Measurements from ENCODE around the gene PTPN21.

PTPN21 gene

GRCh38 chr14:88554457-88555286 is at the start of gene PTPN21:
PTPN21 (minus strand) TSS chr14:88555007; CDS start chr14:88550417, 4,590 bp downstream.
- Histone ChIP-seq H3K4me1 (ENCODE audit: control insufficient read depth, insufficient read depth, low read length) (peaks cover 10% of the 10 kb centered on the region), H3K27ac (ENCODE audit: extremely low read depth, low read depth, low read length) (peak within 1 kb of the TSS; percentile 72; the same call in 1 of the 2 replicates), H3K36me3 (ENCODE audit: control insufficient read depth in 2 of 2, insufficient read depth in 1 of 2, low read length in 2 of 2) (no peaks in the 10 kb centered on the region; a peak in 1 of 3 replicates), H3K9me3 (ENCODE audit: control insufficient read depth, insufficient read depth, low read depth, low read length) (no peaks in the 10 kb centered on the region), H3K4me3 (ENCODE audit: low read depth, low read length) (peak within 1 kb of the TSS; percentile 75)
- ChIA-PET POLR2A (no interaction called here), CTCF (interaction anchor here (0.9 to 1.2 kb wide), 2 partner anchors 10 to 63 kb away, joined by 4 to 5 read pairs; no protein-coding TSS in a partner anchor)
- TF ChIP-seq ZBTB26 (tag by site-specific recombination; optimal IDR thresholded peaks at IDR 0.05), result peak; percentile 52
- TF ChIP-seq ZNF561 (tag by site-specific recombination; IDR thresholded peaks at IDR 0.05; ENCODE audit: borderline replicate concordance), result peak; percentile 49; the same call in 1 of the 2 replicates
- no peak for TF ChIP-seq ZNF830 (tag by site-specific recombination; IDR thresholded peaks at IDR 0.05; ENCODE audit: low read depth)
- no peak for TF ChIP-seq GLI4 (tag by site-specific recombination; IDR thresholded peaks at IDR 0.05)
- no peak; the same call in none of the 2 replicates for TF ChIP-seq ZNF335 (tag by site-specific recombination; conservative IDR thresholded peaks at IDR 0.05)
- no peak for TF ChIP-seq YY2 (tag by site-specific recombination; IDR thresholded peaks at IDR 0.05)
- 0 out of 2 replicates have a peak, but pooled peaks have one; percentile 21 for TF ChIP-seq IKZF3 (tag by site-specific recombination; IDR thresholded peaks at IDR 0.05)
- TF ChIP-seq ZSCAN30 (tag by site-specific recombination; IDR thresholded peaks at IDR 0.05), result peak; percentile 81; the same call in 1 of the 2 replicates
- TF ChIP-seq ZBTB11 (tag by site-specific recombination; conservative IDR thresholded peaks at IDR 0.05; ENCODE audit: low read depth), result peak; percentile 61; the same call in 1 of the 2 replicates
- TF ChIP-seq KLF8 (tag by site-specific recombination; IDR thresholded peaks at IDR 0.05), result 0 out of 2 replicates have a peak, but pooled peaks have one; percentile 54
- TF ChIP-seq ZNF16 (tag by site-specific recombination; IDR thresholded peaks at IDR 0.05; ENCODE audit: low read depth), result no peak
- TF ChIP-seq, protein P1, sequence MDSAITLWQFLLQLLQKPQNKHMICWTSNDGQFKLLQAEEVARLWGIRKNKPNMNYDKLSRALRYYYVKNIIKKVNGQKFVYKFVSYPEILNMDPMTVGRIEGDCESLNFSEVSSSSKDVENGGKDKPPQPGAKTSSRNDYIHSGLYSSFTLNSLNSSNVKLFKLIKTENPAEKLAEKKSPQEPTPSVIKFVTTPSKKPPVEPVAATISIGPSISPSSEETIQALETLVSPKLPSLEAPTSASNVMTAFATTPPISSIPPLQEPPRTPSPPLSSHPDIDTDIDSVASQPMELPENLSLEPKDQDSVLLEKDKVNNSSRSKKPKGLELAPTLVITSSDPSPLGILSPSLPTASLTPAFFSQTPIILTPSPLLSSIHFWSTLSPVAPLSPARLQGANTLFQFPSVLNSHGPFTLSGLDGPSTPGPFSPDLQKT (IDR thresholded peaks at IDR 0.05; ENCODE audit: borderline replicate concordance, low read depth, low read length), result no peak
- TF ChIP-seq, protein P2, sequence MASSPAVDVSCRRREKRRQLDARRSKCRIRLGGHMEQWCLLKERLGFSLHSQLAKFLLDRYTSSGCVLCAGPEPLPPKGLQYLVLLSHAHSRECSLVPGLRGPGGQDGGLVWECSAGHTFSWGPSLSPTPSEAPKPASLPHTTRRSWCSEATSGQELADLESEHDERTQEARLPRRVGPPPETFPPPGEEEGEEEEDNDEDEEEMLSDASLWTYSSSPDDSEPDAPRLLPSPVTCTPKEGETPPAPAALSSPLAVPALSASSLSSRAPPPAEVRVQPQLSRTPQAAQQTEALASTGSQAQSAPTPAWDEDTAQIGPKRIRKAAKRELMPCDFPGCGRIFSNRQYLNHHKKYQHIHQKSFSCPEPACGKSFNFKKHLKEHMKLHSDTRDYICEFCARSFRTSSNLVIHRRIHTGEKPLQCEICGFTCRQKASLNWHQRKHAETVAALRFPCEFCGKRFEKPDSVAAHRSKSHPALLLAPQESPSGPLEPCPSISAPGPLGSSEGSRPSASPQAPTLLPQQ (tag by site-specific recombination; IDR thresholded peaks at IDR 0.05), result peak; percentile 38; the same call in 1 of the 2 replicates
- TF ChIP-seq, protein P3, sequence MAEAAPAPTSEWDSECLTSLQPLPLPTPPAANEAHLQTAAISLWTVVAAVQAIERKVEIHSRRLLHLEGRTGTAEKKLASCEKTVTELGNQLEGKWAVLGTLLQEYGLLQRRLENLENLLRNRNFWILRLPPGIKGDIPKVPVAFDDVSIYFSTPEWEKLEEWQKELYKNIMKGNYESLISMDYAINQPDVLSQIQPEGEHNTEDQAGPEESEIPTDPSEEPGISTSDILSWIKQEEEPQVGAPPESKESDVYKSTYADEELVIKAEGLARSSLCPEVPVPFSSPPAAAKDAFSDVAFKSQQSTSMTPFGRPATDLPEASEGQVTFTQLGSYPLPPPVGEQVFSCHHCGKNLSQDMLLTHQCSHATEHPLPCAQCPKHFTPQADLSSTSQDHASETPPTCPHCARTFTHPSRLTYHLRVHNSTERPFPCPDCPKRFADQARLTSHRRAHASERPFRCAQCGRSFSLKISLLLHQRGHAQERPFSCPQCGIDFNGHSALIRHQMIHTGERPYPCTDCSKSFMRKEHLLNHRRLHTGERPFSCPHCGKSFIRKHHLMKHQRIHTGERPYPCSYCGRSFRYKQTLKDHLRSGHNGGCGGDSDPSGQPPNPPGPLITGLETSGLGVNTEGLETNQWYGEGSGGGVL (tag by site-specific recombination; IDR thresholded peaks at IDR 0.05), result peak; percentile 58
- TF ChIP-seq ZNF792 (tag by site-specific recombination; IDR thresholded peaks at IDR 0.05), result no peak
- no peak for TF ChIP-seq ZNF514 (tag by site-specific recombination; IDR thresholded peaks at IDR 0.05)
- no peak for TF ChIP-seq ZNF157 (tag by site-specific recombination; IDR thresholded peaks at IDR 0.05)
- TF ChIP-seq, protein P4, sequence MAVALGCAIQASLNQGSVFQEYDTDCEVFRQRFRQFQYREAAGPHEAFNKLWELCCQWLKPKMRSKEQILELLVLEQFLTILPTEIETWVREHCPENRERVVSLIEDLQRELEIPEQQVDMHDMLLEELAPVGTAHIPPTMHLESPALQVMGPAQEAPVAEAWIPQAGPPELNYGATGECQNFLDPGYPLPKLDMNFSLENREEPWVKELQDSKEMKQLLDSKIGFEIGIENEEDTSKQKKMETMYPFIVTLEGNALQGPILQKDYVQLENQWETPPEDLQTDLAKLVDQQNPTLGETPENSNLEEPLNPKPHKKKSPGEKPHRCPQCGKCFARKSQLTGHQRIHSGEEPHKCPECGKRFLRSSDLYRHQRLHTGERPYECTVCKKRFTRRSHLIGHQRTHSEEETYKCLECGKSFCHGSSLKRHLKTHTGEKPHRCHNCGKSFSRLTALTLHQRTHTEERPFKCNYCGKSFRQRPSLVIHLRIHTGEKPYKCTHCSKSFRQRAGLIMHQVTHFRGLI (tag by site-specific recombination; IDR thresholded peaks at IDR 0.05), result peak; percentile 48; the same call in 1 of the 2 replicates
- TF ChIP-seq, protein P5, sequence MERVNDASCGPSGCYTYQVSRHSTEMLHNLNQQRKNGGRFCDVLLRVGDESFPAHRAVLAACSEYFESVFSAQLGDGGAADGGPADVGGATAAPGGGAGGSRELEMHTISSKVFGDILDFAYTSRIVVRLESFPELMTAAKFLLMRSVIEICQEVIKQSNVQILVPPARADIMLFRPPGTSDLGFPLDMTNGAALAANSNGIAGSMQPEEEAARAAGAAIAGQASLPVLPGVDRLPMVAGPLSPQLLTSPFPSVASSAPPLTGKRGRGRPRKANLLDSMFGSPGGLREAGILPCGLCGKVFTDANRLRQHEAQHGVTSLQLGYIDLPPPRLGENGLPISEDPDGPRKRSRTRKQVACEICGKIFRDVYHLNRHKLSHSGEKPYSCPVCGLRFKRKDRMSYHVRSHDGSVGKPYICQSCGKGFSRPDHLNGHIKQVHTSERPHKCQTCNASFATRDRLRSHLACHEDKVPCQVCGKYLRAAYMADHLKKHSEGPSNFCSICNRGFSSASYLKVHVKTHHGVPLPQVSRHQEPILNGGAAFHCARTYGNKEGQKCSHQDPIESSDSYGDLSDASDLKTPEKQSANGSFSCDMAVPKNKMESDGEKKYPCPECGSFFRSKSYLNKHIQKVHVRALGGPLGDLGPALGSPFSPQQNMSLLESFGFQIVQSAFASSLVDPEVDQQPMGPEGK (tag by site-specific recombination; IDR thresholded peaks at IDR 0.05), result peak; percentile 55; the same call in 1 of the 2 replicates
- TF ChIP-seq ZFHX2 (tag by site-specific recombination; conservative IDR thresholded peaks at IDR 0.05), result peak; percentile 33; the same call in 1 of the 2 replicates
